ENCODE measurements around the gene TMPRSS13.

TMPRSS13 gene

GRCh38 chr11:117910525-117910924 lies 18.7 kb downstream of the TMPRSS13 start:
- Histone ChIP-seq H3K4me3 (ENCODE audit: low read depth, low read length) (no peak overlapping the region), H3K4me1 (ENCODE audit: control insufficient read depth, insufficient read depth, low read length, unreplicated experiment) (peaks cover 4% of the 10 kb centered on the region), H2AFZ (ENCODE audit: low read length, unreplicated experiment) (no peak overlapping the region), H3K79me2 (ENCODE audit: control insufficient read depth, insufficient read depth, low read length, unreplicated experiment) (no peaks in the 10 kb centered on the region), H3K27me3 (ENCODE audit: insufficient read depth, low read length) (peaks cover 38% of the 10 kb centered on the region), H3K36me3 (ENCODE audit: insufficient read depth, low read length) (no peaks in the 10 kb centered on the region), H3K27ac (ENCODE audit: low read depth, low read length) (no peak overlapping the region)

GRCh38 chr11:117909611-117910382 lies 19.4 kb downstream of the TMPRSS13 start:
- Histone ChIP-seq H3K4me3 (ENCODE audit: low read depth, low read length) (no peak overlapping the region), H3K36me3 (ENCODE audit: insufficient read depth, low read length) (no peaks in the 10 kb centered on the region), H3K27ac (ENCODE audit: low read depth, low read length) (no peak overlapping the region), H2AFZ (ENCODE audit: low read length, unreplicated experiment) (no peak overlapping the region), H3K79me2 (ENCODE audit: control insufficient read depth, insufficient read depth, low read length, unreplicated experiment) (no peaks in the 10 kb centered on the region), H3K27me3 (ENCODE audit: insufficient read depth, low read length) (peaks cover 35% of the 10 kb centered on the region), H3K4me1 (ENCODE audit: control insufficient read depth, insufficient read depth, low read length, unreplicated experiment) (peaks cover 4% of the 10 kb centered on the region)

GRCh38 chr11:117908959-117909610 lies 20.1 kb downstream of the TMPRSS13 start:
- Histone ChIP-seq H3K4me3 (ENCODE audit: low read depth, low read length) (no peak overlapping the region), H3K79me2 (ENCODE audit: control insufficient read depth, insufficient read depth, low read length, unreplicated experiment) (no peaks in the 10 kb centered on the region), H2AFZ (ENCODE audit: low read length, unreplicated experiment) (no peak overlapping the region), H3K27me3 (ENCODE audit: insufficient read depth, low read length) (peaks cover 35% of the 10 kb centered on the region), H3K27ac (ENCODE audit: low read depth, low read length) (no peak overlapping the region), H3K4me1 (ENCODE audit: control insufficient read depth, insufficient read depth, low read length, unreplicated experiment) (peaks cover 4% of the 10 kb centered on the region), H3K36me3 (ENCODE audit: insufficient read depth, low read length) (no peaks in the 10 kb centered on the region)

- H3K36me3 ChIP-seq (ENCODE audit: insufficient read depth, low read length) = no peaks in the 10 kb centered on the region
- H3K27me3 ChIP-seq (ENCODE audit: insufficient read depth, low read length) = peaks cover 29% of the 10 kb centered on the region
- H2AFZ ChIP-seq (ENCODE audit: low read length, unreplicated experiment) = no peak overlapping the region
- no peak overlapping the region for H3K4me3 ChIP-seq (ENCODE audit: low read depth, low read length)
- H3K79me2 ChIP-seq (ENCODE audit: control insufficient read depth, insufficient read depth, low read length, unreplicated experiment) = no peaks in the 10 kb centered on the region
- peaks cover 4% of the 10 kb centered on the region for H3K4me1 ChIP-seq (ENCODE audit: control insufficient read depth, insufficient read depth, low read length, unreplicated experiment)
- no peak overlapping the region for H3K27ac ChIP-seq (ENCODE audit: low read depth, low read length)
These were observed 20.9 kb downstream of the TMPRSS13 start for GRCh38 chr11:117908109-117908895.

GRCh38 chr11:117907276-117908108 lies 21.7 kb downstream of the TMPRSS13 start:
- no peaks in the 10 kb centered on the region for H3K79me2 ChIP-seq (ENCODE audit: control insufficient read depth, insufficient read depth, low read length, unreplicated experiment)
- peaks cover 22% of the 10 kb centered on the region for H3K27me3 ChIP-seq (ENCODE audit: insufficient read depth, low read length)
- H3K27ac ChIP-seq (ENCODE audit: low read depth, low read length) = no peak overlapping the region
- H3K4me1 ChIP-seq (ENCODE audit: control insufficient read depth, insufficient read depth, low read length, unreplicated experiment) = peaks cover 4% of the 10 kb centered on the region
- no peak overlapping the region for H2AFZ ChIP-seq (ENCODE audit: low read length, unreplicated experiment)
- H3K4me3 ChIP-seq (ENCODE audit: low read depth, low read length) = no peak overlapping the region; the same call in 1 of the 2 replicates
- no peaks in the 10 kb centered on the region for H3K36me3 ChIP-seq (ENCODE audit: insufficient read depth, low read length)

GRCh38 chr11:117906710-117907109 lies 22.5 kb downstream of the TMPRSS13 start:
- peaks cover 4% of the 10 kb centered on the region for H3K4me1 ChIP-seq (ENCODE audit: control insufficient read depth, insufficient read depth, low read length, unreplicated experiment)
- H3K27ac ChIP-seq (ENCODE audit: low read depth, low read length) = no peak overlapping the region
- no peaks in the 10 kb centered on the region for H3K36me3 ChIP-seq (ENCODE audit: insufficient read depth, low read length)
- H2AFZ ChIP-seq (ENCODE audit: low read length, unreplicated experiment) = no peak overlapping the region
- peaks cover 14% of the 10 kb centered on the region for H3K27me3 ChIP-seq (ENCODE audit: insufficient read depth, low read length)
- H3K79me2 ChIP-seq (ENCODE audit: control insufficient read depth, insufficient read depth, low read length, unreplicated experiment) = no peaks in the 10 kb centered on the region
- no peak overlapping the region for H3K4me3 ChIP-seq (ENCODE audit: low read depth, low read length)

GRCh38 chr11:117906126-117906525 lies 23.1 kb downstream of the TMPRSS13 start:
- H2AFZ ChIP-seq (ENCODE audit: low read length, unreplicated experiment) = no peak overlapping the region
- no peaks in the 10 kb centered on the region for H3K36me3 ChIP-seq (ENCODE audit: insufficient read depth, low read length)
- no peak overlapping the region for H3K27ac ChIP-seq (ENCODE audit: low read depth, low read length)
- no peak overlapping the region for H3K4me3 ChIP-seq (ENCODE audit: low read depth, low read length)
- H3K27me3 ChIP-seq (ENCODE audit: insufficient read depth, low read length) = peaks cover 8% of the 10 kb centered on the region; the same call in 1 of the 2 replicates
- H3K79me2 ChIP-seq (ENCODE audit: control insufficient read depth, insufficient read depth, low read length, unreplicated experiment) = no peaks in the 10 kb centered on the region
- H3K4me1 ChIP-seq (ENCODE audit: control insufficient read depth, insufficient read depth, low read length, unreplicated experiment) = peaks cover 4% of the 10 kb centered on the region

- Histone ChIP-seq H3K4me3 (ENCODE audit: low read depth, low read length) (no peak overlapping the region), H3K27me3 (ENCODE audit: insufficient read depth, low read length) (0 out of 2 replicates have a peak, but pooled peaks cover 5% of the 10 kb centered on the region), H3K36me3 (ENCODE audit: insufficient read depth, low read length) (no peaks in the 10 kb centered on the region), H2AFZ (ENCODE audit: low read length, unreplicated experiment) (no peak overlapping the region), H3K79me2 (ENCODE audit: control insufficient read depth, insufficient read depth, low read length, unreplicated experiment) (no peaks in the 10 kb centered on the region), H3K27ac (ENCODE audit: low read depth, low read length) (no peak overlapping the region), H3K4me1 (ENCODE audit: control insufficient read depth, insufficient read depth, low read length, unreplicated experiment) (peaks cover 4% of the 10 kb centered on the region)
These were observed 23.7 kb downstream of the TMPRSS13 start for GRCh38 chr11:117905524-117905923.

GRCh38 chr11:117903505-117904382 lies 25.5 kb downstream of the TMPRSS13 start:
- Histone ChIP-seq H3K79me2 (ENCODE audit: control insufficient read depth, insufficient read depth, low read length, unreplicated experiment) (no peaks in the 10 kb centered on the region), H3K36me3 (ENCODE audit: insufficient read depth, low read length) (no peaks in the 10 kb centered on the region), H2AFZ (ENCODE audit: low read length, unreplicated experiment) (no peak overlapping the region), H3K27me3 (ENCODE audit: insufficient read depth, low read length) (0 out of 2 replicates have a peak, but pooled peaks cover 5% of the 10 kb centered on the region), H3K27ac (ENCODE audit: low read depth, low read length) (no peak overlapping the region), H3K4me1 (ENCODE audit: control insufficient read depth, insufficient read depth, low read length, unreplicated experiment) (peaks cover 4% of the 10 kb centered on the region), H3K4me3 (ENCODE audit: low read depth, low read length) (no peak overlapping the region)

All from ACC112 (cell line).